Lower lobe of right lung (tissue), 2 donors: ENCODE data around the gene FUT7. TPM values are rescaled to one million over a fixed set of nuclear protein-coding genes. Genes with fewer than 3 reads are reported as not detected.

Source experiments
- ATAC-seq, 2 donors: fragments of 200-7000 bp; cut with Tn5 transposase; one replicate each; pipeline ENCODE4 v1.9.1; 2020 to 2022; ENCODE audit warnings: mild to moderate bottlenecking in 2 of 2, moderate library complexity in 2 of 2
- DNase-seq: peaks from one replicate; pipeline ENCODE4 v3.0.0-alpha.2; 2020
- H3K27ac ChIP-seq: fragments of 200-600 bp; one replicate; pipeline ENCODE4 v1.8.0; 2022
- H3K27me3 ChIP-seq: fragments of 200-600 bp; one replicate; pipeline ENCODE4 v1.8.0; 2022; ENCODE audit warnings: low read depth
- H3K36me3 ChIP-seq: fragments of 200-600 bp; one replicate; pipeline ENCODE4 v1.8.0; 2022; ENCODE audit warnings: mild to moderate bottlenecking
- H3K4me1 ChIP-seq: fragments of 200-600 bp; one replicate; pipeline ENCODE4 v1.8.0; 2022
- H3K4me3 ChIP-seq: fragments of 200-600 bp; one replicate; pipeline ENCODE4 v1.8.0; 2022; ENCODE audit warnings: mild to moderate bottlenecking
- H3K9me3 ChIP-seq: fragments of 200-600 bp; one replicate; pipeline ENCODE4 v1.8.0; 2022
- intact Hi-C: fragments of 100-400 bp; cut with DNase I; formaldehyde crosslinking; loops from one replicate; pipeline ENCODE4 v1.11.0; 2022
- total RNA-seq: library from RNA; stranded (reverse); fragmentation: NEBNext Ultra II Directional; extraction: Animal tissue kit (Norgen Biotek cat#: 25700); gene quantifications from one replicate; pipeline ENCODE4 v1.2.1, GENCODE V29; 2021
- TF ChIP-seq, protein P1 (sequence below): fragments of 200-600 bp; IDR thresholded peaks from one replicate; pipeline ENCODE4 v1.8.0; 2022; ENCODE audit warnings: antibody characterized with exemption, mild to moderate bottlenecking
- donor health status: DM: no; HTN: yes; CAD: no; lungs with severe emphysema.

Gene FUT7
- total RNA-seq, 1 donor from 2014 or later: 1.1 TPM

DNA sequence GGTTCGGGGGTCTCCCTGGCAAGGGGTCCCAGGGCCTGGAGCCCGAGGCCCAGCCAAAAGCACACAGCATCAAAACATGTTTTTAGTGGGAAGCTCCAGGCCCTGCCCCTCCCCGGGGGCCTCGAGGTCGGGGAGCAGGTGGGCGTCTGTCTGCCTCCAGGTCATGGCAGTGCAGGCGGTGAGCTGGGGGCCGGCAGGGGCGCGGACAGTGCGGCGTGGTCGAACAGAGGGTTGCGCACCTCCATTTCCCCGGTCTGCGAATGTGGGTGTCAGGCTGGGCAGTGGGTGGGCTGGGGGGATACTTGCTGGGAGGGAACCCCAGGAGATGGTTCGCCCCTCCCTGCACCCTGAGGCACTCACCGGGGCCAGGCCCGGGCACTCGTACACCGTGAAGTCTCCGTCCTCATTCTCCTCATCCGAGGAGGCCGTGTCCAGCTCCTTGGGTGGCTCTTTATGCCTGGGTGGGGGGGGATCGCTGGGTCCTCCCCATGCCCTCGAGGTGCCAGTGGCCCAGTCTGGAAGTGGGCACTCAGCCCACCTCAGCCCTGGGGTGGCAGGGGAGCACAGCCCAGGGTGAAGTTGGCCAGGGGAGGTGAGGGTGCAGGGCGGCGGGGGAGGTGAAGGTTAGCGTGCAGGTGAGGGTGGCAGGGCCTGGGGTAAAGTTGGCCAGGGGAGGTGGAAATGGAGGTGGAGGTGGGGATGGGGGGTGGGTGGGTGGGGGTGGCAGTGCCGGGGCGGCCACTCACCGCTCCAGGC, 7.9 kb upstream of the FUT7 start:
- H3K4me1 ChIP-seq: peaks cover 39% of the 10 kb centered on the region
- intact Hi-C loops: no loop called here
- DNase-seq: no peak
- H3K36me3 ChIP-seq: peaks cover 19% of the 10 kb centered on the region
- no peak overlapping the region for H3K27ac ChIP-seq
- no peak overlapping the region for H3K4me3 ChIP-seq
- TF ChIP-seq, protein P1, sequence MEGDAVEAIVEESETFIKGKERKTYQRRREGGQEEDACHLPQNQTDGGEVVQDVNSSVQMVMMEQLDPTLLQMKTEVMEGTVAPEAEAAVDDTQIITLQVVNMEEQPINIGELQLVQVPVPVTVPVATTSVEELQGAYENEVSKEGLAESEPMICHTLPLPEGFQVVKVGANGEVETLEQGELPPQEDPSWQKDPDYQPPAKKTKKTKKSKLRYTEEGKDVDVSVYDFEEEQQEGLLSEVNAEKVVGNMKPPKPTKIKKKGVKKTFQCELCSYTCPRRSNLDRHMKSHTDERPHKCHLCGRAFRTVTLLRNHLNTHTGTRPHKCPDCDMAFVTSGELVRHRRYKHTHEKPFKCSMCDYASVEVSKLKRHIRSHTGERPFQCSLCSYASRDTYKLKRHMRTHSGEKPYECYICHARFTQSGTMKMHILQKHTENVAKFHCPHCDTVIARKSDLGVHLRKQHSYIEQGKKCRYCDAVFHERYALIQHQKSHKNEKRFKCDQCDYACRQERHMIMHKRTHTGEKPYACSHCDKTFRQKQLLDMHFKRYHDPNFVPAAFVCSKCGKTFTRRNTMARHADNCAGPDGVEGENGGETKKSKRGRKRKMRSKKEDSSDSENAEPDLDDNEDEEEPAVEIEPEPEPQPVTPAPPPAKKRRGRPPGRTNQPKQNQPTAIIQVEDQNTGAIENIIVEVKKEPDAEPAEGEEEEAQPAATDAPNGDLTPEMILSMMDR: no peak
- no peaks in the 10 kb centered on the region for H3K9me3 ChIP-seq
- H3K27me3 ChIP-seq: peaks cover 16% of the 10 kb centered on the region
- ATAC-seq: no peak

DNA sequence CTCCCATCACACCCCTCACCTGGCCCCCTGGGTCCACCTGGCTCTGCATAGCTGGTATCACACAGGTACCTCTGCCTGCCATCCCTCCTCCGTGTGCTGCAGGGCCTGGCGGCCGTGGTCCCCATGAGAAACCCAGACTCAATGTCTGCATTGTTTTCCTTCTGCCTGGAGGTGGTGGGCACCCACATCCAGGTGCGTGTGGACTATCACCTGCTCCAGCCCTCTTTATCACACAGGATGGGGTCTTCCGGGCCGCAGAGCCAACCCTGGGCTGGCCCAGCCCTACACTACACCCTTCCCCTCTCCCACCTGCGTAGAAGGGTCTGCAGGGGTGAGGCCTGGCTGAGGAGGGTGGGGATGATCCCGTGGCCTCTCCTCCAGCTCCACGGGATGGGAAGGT, 7.0 kb upstream of the FUT7 start:
- ATAC-seq (no peak), DNase-seq (no peak)
- Histone ChIP-seq H3K4me3 (no peak overlapping the region), H3K36me3 (peaks cover 19% of the 10 kb centered on the region), H3K4me1 (peaks cover 36% of the 10 kb centered on the region), H3K27me3 (peaks cover 8% of the 10 kb centered on the region), H3K9me3 (no peaks in the 10 kb centered on the region), H3K27ac (no peak overlapping the region)
- TF ChIP-seq, protein P1: no peak
- intact Hi-C loops: no loop called here

DNA sequence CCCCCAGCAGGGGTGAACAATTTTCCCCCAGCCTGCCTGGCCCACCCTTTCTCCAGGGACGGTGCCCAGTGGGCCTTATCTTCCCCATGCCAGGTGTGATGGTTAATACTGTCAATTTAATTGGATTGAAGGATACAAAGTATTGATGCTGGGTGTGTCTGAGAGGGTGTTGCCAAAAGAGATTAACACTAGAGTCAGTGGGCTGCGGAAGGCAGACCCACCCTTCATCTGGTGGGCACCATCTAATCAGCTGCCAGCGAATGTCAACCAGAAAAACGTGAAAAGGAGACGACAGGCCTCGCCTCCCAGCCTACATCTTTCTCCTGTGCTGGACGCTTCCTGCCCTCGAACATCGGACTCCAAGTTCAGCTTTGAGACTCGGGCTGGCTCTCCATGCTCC, 5.6 kb upstream of the FUT7 start:
- H3K4me3 ChIP-seq: no peak overlapping the region
- intact Hi-C loops: no loop called here
- no peak for ATAC-seq

DNA sequence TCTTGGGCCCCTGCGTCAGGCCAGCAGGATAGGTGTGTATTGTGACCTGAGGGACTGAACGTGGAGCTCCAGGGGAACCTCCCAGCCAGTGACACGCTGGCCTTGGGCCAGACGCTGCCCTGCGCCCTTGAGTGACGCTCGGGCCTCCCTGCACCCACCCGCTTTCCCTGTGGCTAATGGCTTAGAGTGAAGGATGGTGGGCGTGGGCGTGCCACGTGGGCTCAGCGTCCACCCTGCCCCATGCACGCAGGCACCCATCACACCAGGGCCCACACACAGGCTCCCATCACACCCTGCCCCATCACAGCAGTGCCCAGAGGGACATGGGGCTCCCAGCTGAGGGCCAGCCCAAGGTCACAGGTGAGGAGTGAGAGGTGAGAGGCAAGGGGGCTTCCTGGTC, 5.1 kb upstream of the FUT7 start:
- DNase-seq (no peak), ATAC-seq (no peak)
- peaks cover 36% of the 10 kb centered on the region for H3K4me1 ChIP-seq
- TF ChIP-seq, protein P1: no peak
- H3K36me3 ChIP-seq: peaks cover 19% of the 10 kb centered on the region
- intact Hi-C loops: no loop called here
- no peak overlapping the region for H3K4me3 ChIP-seq
- no peak overlapping the region for H3K27ac ChIP-seq
- no peaks in the 10 kb centered on the region for H3K9me3 ChIP-seq
- H3K27me3 ChIP-seq: no peaks in the 10 kb centered on the region

More for the DNA sequence above, 5.6 kb upstream of the FUT7 start:
- H3K27ac ChIP-seq: no peak overlapping the region
- H3K36me3 ChIP-seq: peaks cover 19% of the 10 kb centered on the region
- no peak for DNase-seq
- TF ChIP-seq, protein P1: no peak
- H3K9me3 ChIP-seq: no peaks in the 10 kb centered on the region
- H3K27me3 ChIP-seq: no peaks in the 10 kb centered on the region
- H3K4me1 ChIP-seq: peaks cover 32% of the 10 kb centered on the region

DNA sequence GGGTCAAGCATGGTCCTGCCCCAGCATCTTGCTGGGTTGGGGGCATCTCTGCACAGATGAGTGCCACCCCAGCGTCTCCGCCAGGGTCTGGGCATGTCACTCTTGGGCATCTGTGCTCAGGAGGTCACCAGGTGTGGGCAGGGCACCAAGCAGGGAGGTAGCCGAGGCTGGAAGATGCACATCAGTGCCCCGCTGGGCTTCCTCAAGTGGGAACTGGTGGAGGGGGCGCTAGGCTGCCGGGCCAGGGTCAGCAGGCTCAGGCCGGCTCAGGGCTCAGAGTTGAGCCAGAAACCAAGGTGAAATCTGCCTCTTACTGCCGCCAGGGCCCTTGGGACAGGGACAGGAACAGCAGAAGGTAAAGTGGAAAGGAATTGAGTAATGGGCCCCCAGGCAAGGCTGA, 4.0 kb upstream of the FUT7 start:
- no peak overlapping the region for H3K27ac ChIP-seq
- DNase-seq (no peak), ATAC-seq (no peak)
- no peak overlapping the region for H3K4me3 ChIP-seq
- TF ChIP-seq, protein P1: no peak
- intact Hi-C loops: no loop called here
- no peaks in the 10 kb centered on the region for H3K9me3 ChIP-seq
- peaks cover 19% of the 10 kb centered on the region for H3K36me3 ChIP-seq
- H3K27me3 ChIP-seq: no peaks in the 10 kb centered on the region
- H3K4me1 ChIP-seq: peaks cover 37% of the 10 kb centered on the region
